Middle frontal gyrus (tissue), 1 donor: ENCODE results near the gene SDHC.

ENCODE experiments used
- DNase-seq: peaks from one replicate; pipeline ENCODE4 v3.0.0-alpha.2; 2015; ENCODE audit warnings: low spot score; ENCODE audit errors: extremely low spot score

Gene SDHC

GRCh38 chr1:161314201-161314981 is at the start of gene SDHC:
SDHC (plus strand) TSS chr1:161314381; CDS start chr1:161314406, 25 bp downstream.
- peak; percentile 91 for DNase-seq

- no peak for DNase-seq
These were observed 48.9 kb upstream of the SDHC start for GRCh38 chr1:161265305-161265704.

- DNase-seq, result no peak
These were observed 48.0 kb upstream of the SDHC start for GRCh38 chr1:161266202-161266601.

- no peak for DNase-seq
These were observed 47.3 kb upstream of the SDHC start for GRCh38 chr1:161266836-161267235.

GRCh38 chr1:161267321-161267720 is 46.9 kb upstream of the SDHC start:
- DNase-seq, result no peak

- DNase-seq, result no peak
These were observed 40.8 kb upstream of the SDHC start for GRCh38 chr1:161273402-161273801.

GRCh38 chr1:161274874-161275273 is 39.3 kb upstream of the SDHC start:
- DNase-seq, result no peak

- DNase-seq, result no peak
These were observed 31.2 kb upstream of the SDHC start for GRCh38 chr1:161282991-161283390.

- DNase-seq, result no peak
These were observed 29.1 kb upstream of the SDHC start for GRCh38 chr1:161285113-161285512.

- DNase-seq, result no peak
These were observed 28.7 kb upstream of the SDHC start for GRCh38 chr1:161285521-161285920.

- no peak for DNase-seq
These were observed 26.6 kb upstream of the SDHC start for GRCh38 chr1:161287482-161288054.

GRCh38 chr1:161290779-161291178 is 23.4 kb upstream of the SDHC start:
- no peak for DNase-seq

GRCh38 chr1:161297415-161297814 is 16.8 kb upstream of the SDHC start:
- DNase-seq, result no peak

- no peak for DNase-seq
These were observed 16.1 kb upstream of the SDHC start for GRCh38 chr1:161298116-161298515.

- DNase-seq, result no peak
These were observed 14.8 kb upstream of the SDHC start for GRCh38 chr1:161299347-161299746.

GRCh38 chr1:161300478-161300877 is 13.7 kb upstream of the SDHC start:
- DNase-seq, result no peak

- no peak for DNase-seq
These were observed 9.0 kb upstream of the SDHC start for GRCh38 chr1:161304927-161305866.

- peak; percentile 49 for DNase-seq
These were observed 8.2 kb upstream of the SDHC start for GRCh38 chr1:161305867-161306519.

GRCh38 chr1:161307230-161307768 is 6.9 kb upstream of the SDHC start:
- DNase-seq, result no peak

GRCh38 chr1:161307892-161308638 is 6.1 kb upstream of the SDHC start:
- DNase-seq, result no peak
